Hematopoietic multipotent progenitor cell treated with erythropoietin and hydrocortisone succinate and interleukin-3 and kit ligand, for 17 days (in vitro differentiated cells): Measurements from ENCODE around the gene LZTFL1.
"Not testable (repeated sequence)": the region's sequence is repeated elsewhere in the genome, so short reads cannot be mapped to it uniquely, and the experiment has no call there.

Source experiments
- DNase-seq: peaks from one replicate; pipeline ENCODE4 v3.0.0-alpha.2; 2015; ENCODE audit warnings: low spot score

LZTFL1 gene

DNA sequence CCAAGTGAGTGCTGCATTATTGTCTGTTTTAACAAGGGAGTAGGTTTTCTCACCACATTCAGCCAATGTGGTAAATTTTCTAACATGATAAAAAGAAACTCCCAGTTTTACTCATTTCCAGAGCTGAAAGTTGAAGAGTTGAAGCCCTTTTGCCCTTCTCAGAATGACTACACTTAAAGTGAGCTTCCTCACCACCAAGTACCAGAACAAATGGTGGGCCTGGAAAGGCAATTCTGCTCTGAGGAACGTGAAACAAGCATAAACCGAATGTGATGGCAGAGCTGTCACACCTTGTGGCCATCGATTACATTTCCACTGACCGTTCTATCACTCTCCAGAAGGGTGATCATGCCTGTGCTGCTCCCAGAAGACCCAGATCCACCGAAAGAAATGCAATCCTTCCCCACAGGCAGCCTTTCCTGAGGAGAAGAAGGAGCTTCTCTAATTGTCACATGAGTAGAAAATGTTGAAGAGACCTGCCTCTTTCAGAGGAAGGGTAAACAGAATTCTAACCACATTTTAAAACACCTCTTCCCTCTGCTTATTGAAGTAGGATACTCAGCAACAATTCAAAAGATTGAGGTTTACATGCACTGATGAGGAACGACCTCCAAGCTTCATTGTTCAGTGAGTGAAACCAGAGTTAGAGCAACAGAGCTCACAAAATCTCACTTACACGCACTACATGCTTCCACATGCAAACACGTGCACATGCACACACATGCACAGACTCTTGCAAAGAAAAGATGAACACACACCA is 23.0 kb upstream of the LZTFL1 start:
- DNase-seq = no peak

DNA sequence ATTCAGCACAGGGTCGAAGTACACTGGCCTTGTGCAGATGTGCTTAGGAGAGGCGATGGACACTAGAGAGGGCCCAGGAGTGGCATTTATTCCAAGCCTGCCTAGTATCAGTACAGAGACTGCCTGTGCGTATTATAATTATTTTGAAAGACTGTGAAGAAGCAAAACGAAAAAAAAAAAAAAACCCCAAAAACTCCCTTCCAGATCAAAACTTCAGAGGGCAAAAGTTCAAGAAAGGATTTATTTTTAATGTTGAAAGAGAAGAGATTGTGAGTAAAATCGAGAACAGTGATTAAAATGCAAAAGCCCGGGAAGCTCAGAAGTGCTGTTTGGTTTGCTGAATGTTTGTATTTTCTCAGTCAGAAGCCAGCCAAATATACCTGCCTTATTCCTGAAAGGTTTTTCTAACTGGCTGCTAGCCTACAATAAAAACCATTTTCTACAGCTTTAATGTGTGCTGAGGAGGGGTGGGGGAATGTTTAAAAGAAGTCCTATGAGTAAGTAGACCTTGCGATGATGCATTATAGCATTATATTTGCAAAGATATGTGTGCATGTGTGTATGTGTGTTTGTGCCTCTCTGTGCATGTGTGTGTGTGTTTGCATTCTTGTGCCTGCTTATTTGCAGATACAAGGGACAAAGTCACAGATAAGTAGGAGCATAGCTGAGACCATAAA is 19.3 kb upstream of the LZTFL1 start:
- DNase-seq = no peak

DNA sequence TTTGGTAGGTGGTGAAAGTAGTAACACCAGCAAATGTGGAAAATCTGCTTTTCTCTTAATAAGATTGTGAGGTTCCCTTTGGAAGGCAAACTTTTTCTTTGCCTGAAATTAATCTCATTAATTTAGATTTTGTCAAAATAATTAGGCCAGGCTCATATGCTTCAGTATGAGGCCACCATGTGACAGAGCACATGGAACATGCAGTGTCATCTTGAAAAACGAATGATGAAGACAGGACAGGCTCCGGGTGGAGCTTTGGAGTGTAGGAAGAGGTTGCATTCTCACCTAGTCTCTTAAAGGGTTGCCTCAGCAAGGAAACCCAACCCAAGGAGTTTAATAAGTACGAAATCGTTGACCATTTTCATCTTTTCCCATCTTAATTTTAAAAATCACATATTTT is 18.6 kb upstream of the LZTFL1 start:
- DNase-seq = peak; percentile 16

DNA sequence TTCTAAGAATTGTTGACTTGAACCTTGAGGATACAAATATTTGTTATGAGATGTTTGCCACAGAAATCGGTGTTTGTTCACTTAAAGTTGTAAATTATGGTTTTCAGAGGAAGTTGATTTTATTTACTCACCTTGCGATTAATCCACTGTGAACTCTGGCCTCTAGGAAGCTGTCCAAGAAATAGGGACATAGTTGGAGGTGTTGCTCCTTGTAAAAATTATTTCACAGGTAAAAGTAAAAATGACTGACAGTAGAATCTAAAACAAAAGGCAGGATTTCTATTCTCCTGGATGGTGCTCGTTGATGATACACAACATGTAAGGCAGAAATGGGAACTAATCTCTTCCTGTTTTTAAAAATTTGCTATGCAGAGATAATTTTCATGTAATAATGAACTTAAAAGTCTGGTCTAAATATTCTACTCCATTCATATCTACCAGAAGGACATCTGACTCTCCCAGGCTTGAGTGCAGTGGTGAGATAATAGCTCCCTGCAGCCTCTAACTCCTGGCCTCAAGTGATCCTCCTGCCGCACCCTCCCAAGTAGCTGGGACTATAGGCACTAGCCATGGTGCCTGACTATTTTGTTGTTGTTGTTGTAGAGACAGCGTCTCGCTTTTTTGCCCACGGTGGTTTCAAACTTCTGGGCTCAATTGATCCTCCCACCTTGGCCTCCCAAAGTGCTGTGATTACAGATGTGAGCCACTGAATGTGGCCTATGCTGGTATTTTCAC is 17.1 kb upstream of the LZTFL1 start:
- peak; percentile 71 for DNase-seq

DNA sequence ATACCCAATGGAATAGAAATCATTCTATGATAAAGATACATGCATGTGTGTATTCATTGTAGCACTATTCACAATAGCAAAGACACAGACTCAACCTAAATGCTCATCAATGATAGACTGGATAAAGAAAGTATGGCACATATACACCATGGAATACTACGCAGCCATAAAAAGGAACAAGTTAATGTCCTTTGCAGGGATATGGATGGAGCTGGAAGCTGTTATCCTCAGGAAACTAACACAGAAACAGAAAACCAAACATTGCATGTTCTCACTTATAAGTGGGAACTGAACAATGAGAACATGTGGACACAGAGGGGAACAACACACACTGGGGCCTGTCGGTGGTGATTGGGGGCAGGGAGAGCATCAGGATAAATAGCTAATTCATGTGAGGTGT is 15.1 kb upstream of the LZTFL1 start:
- DNase-seq = not testable (repeated sequence)

DNA sequence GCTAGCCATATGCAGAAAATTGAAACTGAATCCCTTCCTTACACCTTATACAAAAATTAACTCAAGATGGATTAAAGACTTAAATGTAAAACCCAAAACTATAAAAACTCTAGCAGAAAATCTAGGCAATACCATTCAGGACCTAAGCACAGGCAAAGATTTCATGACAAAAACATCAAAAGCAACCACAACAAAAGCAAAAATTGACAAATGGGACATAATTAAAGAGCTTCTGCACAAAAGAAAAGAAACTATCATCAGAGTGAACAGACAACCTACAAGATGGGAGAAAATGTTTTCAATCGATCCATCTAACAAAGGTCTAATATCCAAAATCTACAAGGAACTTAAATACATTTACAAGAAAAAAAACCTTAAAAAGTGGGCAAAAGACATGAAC is 14.4 kb upstream of the LZTFL1 start:
- not testable (repeated sequence) for DNase-seq

DNA sequence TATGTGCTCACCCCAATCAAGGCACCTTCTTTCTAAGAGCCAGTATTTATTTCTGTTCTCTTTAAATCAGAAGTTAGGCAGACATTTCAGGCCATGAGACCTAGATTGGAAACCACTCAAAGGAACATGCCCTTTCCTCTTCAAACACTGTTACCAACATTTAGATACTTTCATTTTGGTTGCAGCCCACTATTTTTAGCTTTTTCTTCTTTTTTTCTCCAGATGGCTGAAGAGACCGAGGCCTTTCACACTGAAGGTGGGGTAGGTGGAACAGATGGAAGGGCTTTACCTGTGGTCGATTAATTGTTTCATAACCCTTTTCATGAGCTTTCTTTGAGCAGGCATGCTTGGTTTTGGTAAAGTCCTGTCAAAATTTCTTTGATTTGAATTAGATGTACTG is 10.9 kb upstream of the LZTFL1 start:
- DNase-seq = no peak

DNA sequence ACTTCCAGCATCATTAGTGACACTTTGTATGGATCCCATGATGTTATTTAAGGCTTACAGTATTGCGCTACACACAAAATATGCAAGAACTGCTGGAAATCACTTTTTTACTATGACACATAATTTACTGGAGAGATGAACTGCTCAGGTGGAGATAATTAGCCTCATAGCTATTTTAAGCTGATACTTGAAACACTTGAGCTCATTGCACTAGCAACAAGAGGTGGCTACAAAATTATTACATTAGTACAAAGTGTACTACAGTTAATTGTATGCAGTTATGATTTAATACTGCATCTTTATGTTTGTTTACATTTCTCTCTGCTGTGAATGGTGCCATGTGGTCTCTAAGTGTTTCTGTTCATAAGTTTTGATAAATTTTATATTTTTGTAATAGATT is 6.5 kb upstream of the LZTFL1 start:
- DNase-seq = no peak

DNA sequence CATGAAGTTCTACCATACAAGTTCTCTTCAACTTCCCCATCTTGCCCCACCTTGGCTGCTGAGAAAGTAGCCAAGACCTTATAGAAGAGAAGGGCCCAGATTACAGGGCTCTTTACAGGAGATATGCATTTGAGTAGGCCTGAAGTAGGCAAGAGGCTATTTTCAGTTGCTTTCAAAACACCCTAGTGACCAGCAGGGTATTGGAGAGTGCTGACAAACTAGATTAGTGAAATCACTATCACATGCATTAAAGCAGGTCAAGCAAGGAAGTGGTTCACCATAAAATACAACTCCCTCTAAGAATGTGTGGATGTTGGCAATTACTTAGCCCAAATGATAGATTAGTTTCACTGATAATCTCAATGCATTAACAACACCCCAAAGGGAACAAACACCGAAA is 2.7 kb upstream of the LZTFL1 start:
- no peak for DNase-seq

DNA sequence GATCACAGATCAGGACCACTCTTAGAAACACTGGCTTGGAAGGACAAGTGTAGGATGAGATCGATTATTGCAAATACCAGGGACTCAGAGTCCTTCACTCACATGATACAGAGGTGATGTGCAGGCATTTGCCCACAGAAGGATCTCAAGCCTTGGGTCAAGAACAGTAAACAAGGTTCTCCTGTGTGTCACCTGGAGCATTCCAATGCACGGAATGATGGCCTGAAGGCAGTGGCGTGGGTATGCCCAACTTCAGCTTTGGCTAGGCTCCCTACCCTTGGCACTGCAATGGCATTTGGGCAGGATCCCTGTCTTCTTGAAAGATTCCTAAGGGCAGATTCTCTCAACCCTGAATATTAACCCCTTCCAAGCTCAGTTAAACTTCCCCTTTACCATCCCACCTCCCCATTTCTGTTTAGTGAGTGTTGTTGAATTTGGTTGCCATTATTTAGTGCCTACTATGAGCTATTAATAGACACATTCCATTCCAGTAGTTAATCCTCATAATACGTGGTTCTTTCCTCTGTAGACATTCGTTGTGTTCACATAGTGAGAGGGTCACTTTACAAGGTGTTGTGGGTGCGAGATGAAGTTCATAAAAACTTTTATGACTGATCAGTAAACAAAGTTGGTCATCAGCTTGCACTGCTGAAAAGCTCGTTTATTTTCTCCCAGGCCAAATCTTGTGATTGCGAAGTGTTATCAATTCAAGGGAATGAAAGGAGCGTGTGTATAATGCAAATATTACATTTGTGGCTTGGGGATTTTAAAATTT is 1.1 kb upstream of the LZTFL1 start:
- no peak for DNase-seq

DNA sequence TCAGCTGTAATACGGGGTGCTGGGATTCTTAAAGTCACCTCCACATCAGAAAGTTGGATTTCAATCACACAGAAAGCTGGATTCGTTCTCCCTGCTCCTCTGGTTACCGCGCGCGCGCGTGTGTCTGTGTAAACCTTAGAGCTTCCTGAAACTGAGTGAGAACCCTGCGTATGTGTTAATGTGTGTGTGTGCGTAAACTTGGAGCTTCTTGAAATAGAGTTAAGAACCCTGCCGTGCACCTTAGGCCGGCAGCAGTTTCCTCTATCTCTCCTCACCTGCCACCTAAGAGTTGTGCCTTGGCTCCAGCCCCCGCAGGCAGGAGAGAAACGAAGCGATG is 531 bp downstream of the LZTFL1 start:
- peak; percentile 8 for DNase-seq

DNA sequence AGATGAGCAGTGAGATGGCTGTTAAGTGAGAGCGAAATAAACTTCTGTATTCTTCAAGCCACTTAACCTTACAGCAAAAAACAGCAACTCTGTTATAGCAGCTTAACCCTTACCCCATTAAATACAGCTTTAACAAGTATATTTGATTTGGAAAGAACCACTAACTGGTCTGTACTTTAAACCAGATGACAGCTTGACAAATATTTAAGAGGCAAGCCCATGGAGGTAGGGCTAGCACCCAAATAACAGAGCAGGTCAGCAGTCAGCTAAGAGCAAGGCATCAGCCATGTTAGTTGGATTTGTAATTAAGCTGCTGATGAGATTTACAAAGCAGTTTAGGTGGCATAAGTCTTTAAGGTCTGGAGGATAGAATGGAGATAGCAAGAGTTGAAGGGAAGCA is 3.5 kb downstream of the LZTFL1 start:
- DNase-seq = no peak

DNA sequence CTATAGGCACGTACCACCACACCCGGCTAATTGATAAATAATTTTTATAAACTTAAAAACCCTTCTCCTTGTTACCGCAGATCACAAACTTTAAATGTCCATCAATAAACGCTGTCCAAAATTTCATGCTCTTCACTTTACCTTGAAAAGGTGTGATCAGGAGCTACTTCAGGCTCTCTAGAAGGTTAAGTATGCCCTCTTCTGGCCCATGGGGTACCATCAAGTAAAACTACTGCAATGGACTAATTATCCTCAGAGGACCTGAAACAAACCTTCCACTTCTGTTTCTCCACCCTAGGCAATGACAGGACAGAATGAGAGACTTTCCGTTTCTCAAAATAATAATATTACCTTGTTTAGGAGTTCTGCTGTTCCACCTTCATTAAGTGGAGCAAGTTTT is 9.2 kb downstream of the LZTFL1 start:
- DNase-seq = peak; percentile 12

DNA sequence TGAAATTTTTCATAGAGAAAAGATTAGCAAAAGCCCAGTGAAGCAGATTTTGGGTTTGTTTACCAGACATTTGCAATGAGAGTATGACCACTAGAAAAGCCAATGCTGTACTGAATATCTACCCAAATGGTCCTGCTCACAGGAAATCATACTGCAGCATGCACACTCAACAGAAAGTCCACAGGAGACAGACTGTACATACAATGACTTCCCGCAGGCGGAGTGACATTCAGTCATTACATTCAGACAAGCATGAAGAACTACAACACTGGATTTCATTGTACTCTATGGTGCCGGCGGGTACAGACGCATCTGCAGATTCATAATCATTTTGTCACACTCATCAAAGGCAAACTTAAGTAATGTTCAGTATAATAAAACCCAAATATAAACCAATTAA is 11.8 kb downstream of the LZTFL1 start:
- DNase-seq = no peak

DNA sequence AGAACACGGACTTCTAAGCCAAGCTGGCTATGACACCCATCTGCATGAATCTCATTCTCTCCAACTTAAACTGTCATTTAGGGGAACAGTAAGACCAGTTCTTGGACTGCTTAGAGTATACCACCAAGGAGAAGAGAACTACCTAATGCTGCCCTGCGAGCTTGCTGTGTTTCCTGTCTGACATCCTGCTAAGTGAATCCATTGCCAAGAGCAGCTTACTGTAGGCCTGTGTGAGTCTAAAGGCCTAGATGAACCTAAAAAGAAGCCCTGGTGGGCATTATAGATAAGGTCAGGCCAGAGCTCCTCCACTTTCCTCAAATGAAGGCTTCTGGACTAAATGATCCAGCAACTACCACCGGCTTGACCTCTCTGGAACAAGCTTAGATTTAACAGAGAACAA is 15.0 kb downstream of the LZTFL1 start:
- DNase-seq = no peak

DNA sequence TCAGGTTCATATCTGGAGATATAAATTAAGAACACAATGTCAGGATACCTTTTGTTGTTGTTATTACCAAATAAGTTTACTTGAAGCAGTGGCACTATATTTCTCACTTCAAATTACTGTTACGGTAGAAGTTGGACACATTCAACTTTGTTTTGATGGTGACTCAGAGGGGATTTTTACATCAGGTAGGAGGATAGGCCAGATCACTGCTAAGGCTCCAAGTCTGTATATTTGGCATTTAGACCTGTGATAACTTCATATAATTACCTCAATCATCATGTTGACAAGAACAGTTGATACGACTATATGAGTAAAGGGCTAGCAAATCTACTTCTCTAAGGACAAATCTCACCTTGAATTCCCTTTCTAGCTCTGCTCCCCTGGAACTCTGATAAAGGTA is 15.6 kb downstream of the LZTFL1 start:
- DNase-seq = no peak

DNA sequence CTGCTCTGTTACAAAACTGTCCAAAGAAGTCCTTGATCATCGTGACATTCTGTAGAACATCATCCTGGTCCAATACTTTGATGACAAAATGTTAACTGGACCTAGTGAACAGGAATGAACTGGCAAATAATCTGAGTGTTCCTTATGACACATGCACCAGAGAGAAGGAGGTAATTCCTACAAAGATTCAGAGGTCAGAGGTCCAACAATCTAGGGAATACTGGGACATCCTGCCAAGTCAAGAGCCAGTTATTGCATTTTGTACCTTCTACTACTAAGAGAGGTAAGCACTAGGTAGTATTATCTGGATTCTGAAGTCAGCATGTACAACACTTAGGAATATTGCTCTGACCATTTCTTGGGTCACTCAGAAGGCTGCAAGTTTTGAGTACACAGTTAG is 20.8 kb downstream of the LZTFL1 start:
- DNase-seq = no peak

DNA sequence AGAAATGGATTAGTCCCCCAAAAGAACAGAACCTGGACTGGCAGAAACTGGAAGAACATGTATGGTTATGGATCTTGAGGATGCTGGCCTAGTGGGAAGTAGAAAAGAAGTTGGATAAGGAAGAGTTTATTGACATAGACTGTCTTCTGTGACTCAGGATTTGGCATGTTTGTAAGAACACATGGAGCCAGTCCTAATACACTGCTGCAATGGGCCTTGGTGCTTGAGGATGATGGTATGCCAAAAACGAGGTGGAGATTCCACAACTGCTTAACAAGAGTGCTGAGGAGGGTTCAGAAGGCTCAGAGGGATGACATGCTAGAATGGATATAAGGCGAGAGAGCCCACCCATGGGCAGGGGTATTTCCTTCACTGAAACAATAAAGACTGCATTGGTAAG is 22.4 kb downstream of the LZTFL1 start:
- DNase-seq = no peak

DNA sequence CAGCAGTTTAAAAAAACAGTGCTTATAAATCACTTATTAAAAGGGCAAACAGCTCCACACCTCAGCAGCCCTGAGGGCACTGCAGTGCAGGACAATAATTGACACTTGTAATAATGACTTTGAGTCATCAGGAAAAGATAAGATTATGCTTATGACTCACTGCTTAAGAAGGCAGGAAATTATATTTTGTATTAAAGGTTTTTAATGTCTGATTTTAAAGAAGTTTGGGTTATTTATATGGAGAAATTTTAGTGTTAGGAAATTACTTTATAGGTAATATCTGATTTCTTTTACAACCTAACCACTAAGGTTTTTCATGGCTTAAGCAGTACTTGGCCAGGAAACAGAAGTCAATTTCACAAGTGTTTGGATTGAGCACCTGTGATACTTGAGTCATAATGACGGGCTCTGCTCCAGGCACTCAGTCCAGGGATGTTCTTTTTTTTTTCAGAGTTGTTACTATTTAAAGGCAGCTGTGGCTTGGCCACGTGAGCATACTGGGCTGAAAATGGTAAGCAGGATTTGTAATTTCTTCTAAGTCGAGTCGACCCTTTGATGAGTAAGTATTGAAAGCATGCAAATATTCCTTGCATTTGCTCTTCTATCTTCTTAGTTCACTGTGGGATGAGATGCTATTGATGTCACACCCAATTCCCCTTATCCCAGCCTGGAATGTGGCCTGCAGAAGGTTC is 23.9 kb downstream of the LZTFL1 start:
- no peak for DNase-seq

DNA sequence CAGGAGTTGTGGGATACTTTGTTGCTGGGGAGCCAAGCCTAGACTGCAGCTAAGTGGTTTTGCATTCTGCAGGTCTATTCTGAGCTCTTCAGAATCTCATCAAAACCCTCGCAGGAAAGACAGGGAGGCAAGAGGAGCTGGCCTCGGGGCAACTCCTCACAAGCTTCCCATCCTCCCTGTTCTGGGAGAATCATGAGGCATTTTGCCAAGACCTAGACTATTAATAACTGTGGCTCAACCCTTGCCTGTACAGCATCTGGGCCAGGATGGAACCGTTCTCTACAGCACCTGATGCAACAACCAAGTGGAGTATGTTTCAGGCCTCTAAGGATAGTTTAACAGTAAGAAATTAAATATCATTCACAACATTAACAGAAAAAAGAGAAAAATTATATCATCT is 25.4 kb downstream of the LZTFL1 start:
- no peak for DNase-seq

DNA sequence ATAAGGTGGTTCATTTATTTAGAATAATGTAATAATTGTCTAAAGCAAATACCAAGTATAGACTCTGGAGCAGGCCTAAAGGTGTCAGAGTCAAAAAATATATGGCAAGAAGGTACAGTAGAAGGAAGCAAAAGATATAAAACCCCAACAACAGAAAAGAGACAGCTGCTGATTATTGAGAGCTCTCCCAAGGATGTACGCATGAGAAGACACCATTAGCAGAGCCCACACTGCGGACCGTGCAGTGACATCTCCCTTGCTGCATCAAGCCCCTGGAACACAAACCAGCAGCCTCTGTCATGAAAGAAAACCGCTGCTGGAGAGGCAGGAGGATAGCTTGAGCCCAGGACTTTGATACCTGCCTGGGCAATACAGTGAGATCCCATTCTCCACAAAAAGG is 27.6 kb downstream of the LZTFL1 start:
- DNase-seq = no peak
